ENCODE measurements around the gene NOLC1. TPM values are rescaled to one million over a fixed set of nuclear protein-coding genes. Genes with fewer than 3 reads are reported as not detected.

Gene NOLC1
- total and polyA plus RNA-seq, 2 of the 13 experiments (the other 11 are each of a cell fraction or from before 2014, with no cell fraction given) = 50.6 to 81.0 TPM

GRCh38 chr10:102133373-102134195 is 18.6 kb upstream of the NOLC1 start (continued):
- TF ChIP-seq, protein P1, sequence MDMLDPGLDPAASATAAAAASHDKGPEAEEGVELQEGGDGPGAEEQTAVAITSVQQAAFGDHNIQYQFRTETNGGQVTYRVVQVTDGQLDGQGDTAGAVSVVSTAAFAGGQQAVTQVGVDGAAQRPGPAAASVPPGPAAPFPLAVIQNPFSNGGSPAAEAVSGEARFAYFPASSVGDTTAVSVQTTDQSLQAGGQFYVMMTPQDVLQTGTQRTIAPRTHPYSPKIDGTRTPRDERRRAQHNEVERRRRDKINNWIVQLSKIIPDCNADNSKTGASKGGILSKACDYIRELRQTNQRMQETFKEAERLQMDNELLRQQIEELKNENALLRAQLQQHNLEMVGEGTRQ (IDR thresholded peaks at IDR 0.05; ENCODE audit: low read depth, low read length) = peak; percentile 56; the same call in 1 of the 2 replicates
- TF ChIP-seq, protein P1 (CRISPR knock-in tag; IDR thresholded peaks at IDR 0.05; ENCODE audit: borderline replicate concordance) = no peak; the same call in 1 of the 2 replicates
- TF ChIP-seq, protein P2, sequence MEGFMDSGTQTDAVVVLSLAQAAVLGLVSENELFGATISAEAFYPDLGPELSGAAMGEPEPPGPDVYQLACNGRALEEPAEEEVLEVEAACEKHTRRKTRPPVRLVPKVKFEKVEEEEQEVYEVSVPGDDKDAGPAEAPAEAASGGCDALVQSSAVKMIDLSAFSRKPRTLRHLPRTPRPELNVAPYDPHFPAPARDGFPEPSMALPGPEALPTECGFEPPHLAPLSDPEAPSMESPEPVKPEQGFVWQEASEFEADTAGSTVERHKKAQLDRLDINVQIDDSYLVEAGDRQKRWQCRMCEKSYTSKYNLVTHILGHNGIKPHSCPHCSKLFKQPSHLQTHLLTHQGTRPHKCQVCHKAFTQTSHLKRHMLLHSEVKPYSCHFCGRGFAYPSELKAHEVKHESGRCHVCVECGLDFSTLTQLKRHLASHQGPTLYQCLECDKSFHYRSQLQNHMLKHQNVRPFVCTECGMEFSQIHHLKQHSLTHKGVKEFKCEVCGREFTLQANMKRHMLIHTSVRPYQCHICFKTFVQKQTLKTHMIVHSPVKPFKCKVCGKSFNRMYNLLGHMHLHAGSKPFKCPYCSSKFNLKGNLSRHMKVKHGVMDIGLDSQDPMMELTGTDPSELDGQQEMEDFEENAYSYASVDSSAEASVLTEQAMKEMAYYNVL (CRISPR knock-in tag; IDR thresholded peaks at IDR 0.05; ENCODE audit: borderline replicate concordance) = no peak
- no peak for TF ChIP-seq RFX1 (IDR thresholded peaks at IDR 0.05)
- TF ChIP-seq FOXP1 (IDR thresholded peaks at IDR 0.05) = no peak
- TF ChIP-seq FOXP1 (CRISPR knock-in tag; IDR thresholded peaks at IDR 0.05) = no peak
- peak; percentile 46; the same call in 1 of the 2 replicates for TF ChIP-seq KLF12 (CRISPR knock-in tag; IDR thresholded peaks at IDR 0.05; ENCODE audit: borderline replicate concordance)
- peak; percentile 18 for TF ChIP-seq ZNF790 (CRISPR knock-in tag; IDR thresholded peaks at IDR 0.05; ENCODE audit: borderline replicate concordance)
- TF ChIP-seq, protein P3, sequence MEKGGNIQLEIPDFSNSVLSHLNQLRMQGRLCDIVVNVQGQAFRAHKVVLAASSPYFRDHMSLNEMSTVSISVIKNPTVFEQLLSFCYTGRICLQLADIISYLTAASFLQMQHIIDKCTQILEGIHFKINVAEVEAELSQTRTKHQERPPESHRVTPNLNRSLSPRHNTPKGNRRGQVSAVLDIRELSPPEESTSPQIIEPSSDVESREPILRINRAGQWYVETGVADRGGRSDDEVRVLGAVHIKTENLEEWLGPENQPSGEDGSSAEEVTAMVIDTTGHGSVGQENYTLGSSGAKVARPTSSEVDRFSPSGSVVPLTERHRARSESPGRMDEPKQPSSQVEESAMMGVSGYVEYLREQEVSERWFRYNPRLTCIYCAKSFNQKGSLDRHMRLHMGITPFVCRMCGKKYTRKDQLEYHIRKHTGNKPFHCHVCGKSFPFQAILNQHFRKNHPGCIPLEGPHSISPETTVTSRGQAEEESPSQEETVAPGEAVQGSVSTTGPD (CRISPR knock-in tag; IDR thresholded peaks at IDR 0.05) = no peak
- TF ChIP-seq MXD1 (CRISPR knock-in tag; IDR thresholded peaks at IDR 0.05) = peak; percentile 89
- peak; percentile 30; the same call in 1 of the 2 replicates for TF ChIP-seq ZNF564 (CRISPR knock-in tag; IDR thresholded peaks at IDR 0.05)
- TF ChIP-seq, protein P4, sequence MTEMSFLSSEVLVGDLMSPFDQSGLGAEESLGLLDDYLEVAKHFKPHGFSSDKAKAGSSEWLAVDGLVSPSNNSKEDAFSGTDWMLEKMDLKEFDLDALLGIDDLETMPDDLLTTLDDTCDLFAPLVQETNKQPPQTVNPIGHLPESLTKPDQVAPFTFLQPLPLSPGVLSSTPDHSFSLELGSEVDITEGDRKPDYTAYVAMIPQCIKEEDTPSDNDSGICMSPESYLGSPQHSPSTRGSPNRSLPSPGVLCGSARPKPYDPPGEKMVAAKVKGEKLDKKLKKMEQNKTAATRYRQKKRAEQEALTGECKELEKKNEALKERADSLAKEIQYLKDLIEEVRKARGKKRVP (CRISPR knock-in tag; IDR thresholded peaks at IDR 0.05) = no peak
- TF ChIP-seq ZNF644 (CRISPR knock-in tag; IDR thresholded peaks at IDR 0.05; ENCODE audit: low read depth) = no peak
- no peak for TF ChIP-seq ZNF678 (CRISPR knock-in tag; IDR thresholded peaks at IDR 0.05)
- TF ChIP-seq ZNF550 (CRISPR knock-in tag; IDR thresholded peaks at IDR 0.05; ENCODE audit: borderline replicate concordance) = no peak
- TF ChIP-seq SPEN (CRISPR knock-in tag; IDR thresholded peaks at IDR 0.05; ENCODE audit: low read depth) = no peak; the same call in 1 of the 2 replicates
- TF ChIP-seq ZNF607 (CRISPR knock-in tag; IDR thresholded peaks at IDR 0.05; ENCODE audit: borderline replicate concordance) = no peak
- TF ChIP-seq CREM (IDR thresholded peaks at IDR 0.05) = no peak
- TF ChIP-seq CREM (CRISPR knock-in tag; IDR thresholded peaks at IDR 0.05) = no peak
- TF ChIP-seq ZNF782 (CRISPR knock-in tag; IDR thresholded peaks at IDR 0.05; ENCODE audit: borderline replicate concordance) = no peak; the same call in 1 of the 2 replicates
- TF ChIP-seq NFE2 (CRISPR knock-in tag; IDR thresholded peaks at IDR 0.05) = no peak
- no peak for TF ChIP-seq ZNF264 (CRISPR knock-in tag; IDR thresholded peaks at IDR 0.05)
- no peak for TF ChIP-seq RCOR2 (CRISPR knock-in tag; IDR thresholded peaks at IDR 0.05)
- TF ChIP-seq KDM2A (CRISPR knock-in tag; IDR thresholded peaks at IDR 0.05; ENCODE audit: borderline replicate concordance, low read depth) = peak; percentile 81; the same call in 1 of the 2 replicates
- 0 out of 2 replicates have a peak, but pooled peaks have one; percentile 30 for TF ChIP-seq MED1 (CRISPR knock-in tag; IDR thresholded peaks at IDR 0.05)

Measured in HepG2 (cell line).